KBM-7 (cell line): ENCODE measurements around the gene ARHGEF38.

Source experiments
- DNase-seq: peaks from one replicate; pipeline ENCODE4 v3.0.0-alpha.2; 2015
- in situ Hi-C: fragments of 300-500 bp; cut with MboI; formaldehyde crosslinking; loops from 2 replicates; pipeline ENCODE4 v1.14.3; 2020; ENCODE audit warnings: low sequenced_read_pairs, low pct_unique_long_range_greater_than_20kb, mixed read lengths

Gene ARHGEF38

GRCh38 chr4:105555409-105555808 is 3.0 kb downstream of the ARHGEF38 start:
- in situ Hi-C loops = no loop called here

DNA sequence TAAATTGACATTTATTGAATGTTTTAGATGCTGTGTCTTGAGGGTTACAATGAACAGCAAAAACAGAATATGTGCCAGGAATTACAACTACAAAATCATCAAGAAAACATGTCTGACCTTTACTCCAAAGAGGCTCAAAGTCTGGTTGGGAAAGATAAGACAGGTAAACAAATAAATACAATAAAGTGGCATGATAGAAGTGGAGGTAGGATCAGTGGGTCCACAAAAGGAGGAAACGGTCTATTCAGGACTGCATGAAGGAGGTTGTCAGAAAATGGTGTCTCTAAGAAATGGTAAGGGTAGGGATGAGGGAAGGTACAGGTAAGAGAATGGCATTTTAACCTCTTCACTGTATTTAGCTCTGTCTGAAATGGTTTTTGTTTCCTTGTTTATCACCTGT is 3.8 kb downstream of the ARHGEF38 start:
- no peak for DNase-seq
- in situ Hi-C loops = no loop called here

More at GRCh38 chr4:105555409-105555808, 3.0 kb downstream of the ARHGEF38 start:
- DNase-seq = no peak

GRCh38 chr4:105558277-105558676 is 5.9 kb downstream of the ARHGEF38 start:
- peak; percentile 16 for DNase-seq
- in situ Hi-C loops = no loop called here

DNA sequence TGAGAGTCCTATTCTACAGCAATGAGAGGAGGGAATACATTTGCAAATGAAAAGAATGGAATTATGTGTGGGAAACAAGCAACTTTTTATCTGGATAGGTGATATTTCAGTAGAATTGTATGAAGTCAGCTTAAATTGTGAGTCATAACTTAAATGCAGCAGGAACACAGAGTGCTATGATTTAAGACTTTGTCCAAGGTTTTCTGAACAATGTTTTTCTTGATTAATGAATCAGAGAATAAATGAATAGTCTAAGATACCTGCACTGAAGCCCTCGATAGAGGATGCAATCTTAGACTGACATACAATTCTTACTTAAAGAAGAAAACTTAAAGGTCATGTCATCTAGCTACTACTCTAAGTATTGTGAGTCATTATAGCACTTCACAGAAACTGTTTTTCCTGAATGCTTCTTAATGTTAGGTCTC is 8.0 kb downstream of the ARHGEF38 start:
- no peak for DNase-seq
- in situ Hi-C loops = no loop called here

GRCh38 chr4:105563352-105563751 is 10.9 kb downstream of the ARHGEF38 start:
- DNase-seq = no peak
- in situ Hi-C loops = no loop called here

- in situ Hi-C loops = no loop called here
Measured at GRCh38 chr4:105568584-105568983, 16.2 kb downstream of the ARHGEF38 start.

GRCh38 chr4:105569057-105569865 is 16.8 kb downstream of the ARHGEF38 start:
- DNase-seq = no peak

More at GRCh38 chr4:105568584-105568983, 16.2 kb downstream of the ARHGEF38 start:
- no peak for DNase-seq

DNA sequence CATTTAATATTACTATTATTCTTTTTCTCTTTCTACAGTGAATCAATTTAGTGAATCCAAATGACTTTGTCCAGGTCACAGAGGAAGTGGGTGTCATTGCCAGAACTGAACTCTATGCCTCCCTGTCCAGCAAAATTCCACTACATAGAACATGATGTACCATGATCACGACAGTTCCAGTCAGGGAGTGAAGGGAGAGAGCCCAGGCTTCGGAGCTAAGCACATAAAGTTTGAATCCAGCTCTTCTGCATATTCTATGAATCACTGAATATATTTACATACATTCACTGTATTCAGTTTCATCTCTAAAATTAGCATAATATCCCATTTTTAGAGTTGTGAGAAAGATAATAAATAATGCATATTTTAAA is 17.4 kb downstream of the ARHGEF38 start:
- in situ Hi-C loops = no loop called here
- no peak for DNase-seq

More at GRCh38 chr4:105569057-105569865, 16.8 kb downstream of the ARHGEF38 start:
- in situ Hi-C loops = no loop called here

- DNase-seq = no peak
- in situ Hi-C loops = no loop called here
Measured at GRCh38 chr4:105572296-105572695, 19.9 kb downstream of the ARHGEF38 start.

GRCh38 chr4:105586638-105587328 is 34.4 kb downstream of the ARHGEF38 start:
- in situ Hi-C loops = no loop called here
- no peak for DNase-seq

DNA sequence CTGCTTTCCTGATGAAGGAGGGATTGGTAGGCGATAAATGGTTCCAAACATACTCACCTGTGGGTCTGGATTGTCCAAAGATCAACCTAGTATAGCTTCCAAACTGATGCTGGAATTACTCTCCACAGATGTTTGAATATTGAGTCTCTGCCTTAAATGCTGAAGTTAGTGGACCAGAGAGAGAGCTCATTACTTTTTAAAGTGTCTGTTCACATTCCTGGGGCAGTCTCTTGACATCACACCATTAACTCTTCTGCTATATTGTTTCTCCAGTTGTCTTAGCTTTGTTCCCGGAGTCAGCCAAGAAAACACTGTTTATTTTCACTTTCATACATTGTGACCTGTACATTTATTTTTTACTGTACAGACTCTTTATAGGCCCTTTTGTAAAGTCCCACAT is 35.4 kb downstream of the ARHGEF38 start:
- DNase-seq = no peak
- in situ Hi-C loops = no loop called here

- in situ Hi-C loops = no loop called here
- DNase-seq = no peak
Measured at GRCh38 chr4:105588252-105588651, 35.8 kb downstream of the ARHGEF38 start.

DNA sequence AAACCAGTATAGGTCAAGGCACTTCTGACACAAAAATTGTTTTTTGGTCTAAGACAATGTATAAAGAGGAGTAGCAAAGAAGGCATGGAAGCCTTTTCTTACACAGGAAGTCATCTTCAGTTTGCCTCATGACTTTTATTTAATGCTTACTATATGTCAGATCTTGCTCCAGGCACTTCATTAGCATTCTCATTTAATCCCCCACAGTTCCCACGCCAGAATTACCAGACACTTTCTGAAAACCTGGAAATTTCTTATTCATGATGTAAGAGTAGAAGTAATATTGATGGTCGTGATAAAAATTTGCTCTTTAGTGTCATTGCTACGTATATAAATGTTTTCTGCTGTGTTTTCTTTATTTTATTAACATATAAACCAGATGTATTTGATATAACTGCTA is 39.2 kb downstream of the ARHGEF38 start:
- in situ Hi-C loops = no loop called here

DNA sequence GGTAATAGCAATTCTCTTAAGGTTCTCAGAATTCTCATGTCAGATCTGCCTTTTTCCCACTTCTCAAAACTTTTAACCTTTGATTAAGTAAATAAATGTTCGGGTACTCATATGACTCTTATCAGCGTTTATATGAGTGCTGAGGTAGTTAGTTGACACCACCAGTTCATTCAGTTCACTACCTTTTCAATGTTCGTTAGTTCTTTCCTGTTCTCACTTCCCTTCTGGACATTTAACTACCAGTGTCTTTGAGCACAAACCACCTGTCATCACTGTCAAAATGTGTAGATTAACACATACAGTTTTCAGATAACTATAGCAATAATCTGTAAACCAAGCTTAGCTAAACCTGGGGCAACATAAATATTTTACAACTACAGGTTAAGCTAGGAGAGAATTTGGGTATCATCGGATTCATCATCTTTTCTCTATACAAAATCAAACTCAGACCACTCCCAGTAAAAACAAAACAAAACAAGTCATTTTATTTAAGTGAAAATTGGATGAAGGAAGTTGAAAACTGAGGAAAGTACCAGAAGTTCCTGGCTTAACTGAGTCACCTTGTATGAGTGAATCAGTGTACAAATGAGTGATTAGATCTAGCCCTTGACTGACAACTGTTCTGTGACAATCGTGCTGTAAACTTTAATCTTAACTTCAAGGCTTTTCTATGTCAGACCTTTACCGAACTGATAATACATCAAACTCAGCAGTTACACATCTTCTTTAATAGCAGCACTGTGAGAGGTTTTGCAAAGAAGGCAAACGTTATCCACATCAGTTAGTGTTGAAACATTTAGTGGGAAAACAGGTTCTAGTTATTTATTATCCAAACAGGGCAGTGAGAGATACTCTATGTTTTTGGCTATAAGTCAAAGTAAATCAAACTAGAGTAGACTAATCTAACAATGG is 41.9 kb downstream of the ARHGEF38 start:
- DNase-seq = no peak
- in situ Hi-C loops = no loop called here

More for the DNA sequence above, 39.2 kb downstream of the ARHGEF38 start:
- no peak for DNase-seq

DNA sequence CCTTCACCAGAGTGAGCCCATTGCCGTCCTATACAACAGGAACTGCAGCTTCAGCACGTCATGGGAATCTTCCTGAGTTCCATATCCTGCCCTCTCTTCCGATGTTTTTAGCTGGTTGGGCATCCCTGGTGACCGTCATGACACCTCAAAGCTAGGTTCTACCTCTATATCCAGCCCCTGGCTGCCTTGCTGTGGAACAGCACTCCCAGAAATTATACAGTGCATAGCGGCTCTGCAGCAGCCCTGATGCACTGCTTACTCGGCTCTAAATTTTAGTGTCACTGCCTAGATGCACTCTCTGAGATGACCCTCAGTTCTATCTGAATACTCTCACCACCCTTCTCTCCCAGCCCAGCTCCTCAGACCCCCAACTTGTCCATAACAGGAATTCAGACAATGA is 44.3 kb downstream of the ARHGEF38 start:
- in situ Hi-C loops = no loop called here
- no peak for DNase-seq

DNA sequence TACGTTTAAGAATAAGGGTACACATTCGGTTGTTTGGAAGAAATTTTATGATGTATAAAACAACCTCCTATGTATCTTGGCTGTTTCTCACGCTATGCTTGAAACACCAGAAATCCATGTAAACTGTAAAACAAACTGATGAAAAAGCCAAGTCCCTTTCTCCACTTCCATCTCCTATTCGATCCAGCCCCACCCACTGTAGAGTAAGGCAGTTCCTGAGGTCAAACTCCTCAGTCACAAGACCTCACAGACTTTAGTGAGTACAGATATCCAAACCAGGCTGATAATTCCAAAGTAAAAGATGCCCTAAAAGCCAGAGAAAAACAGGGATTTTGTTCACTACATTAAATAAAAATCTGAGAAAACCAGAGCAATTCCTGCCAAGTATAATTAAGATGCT is 45.6 kb downstream of the ARHGEF38 start:
- in situ Hi-C loops = no loop called here
- DNase-seq = no peak

DNA sequence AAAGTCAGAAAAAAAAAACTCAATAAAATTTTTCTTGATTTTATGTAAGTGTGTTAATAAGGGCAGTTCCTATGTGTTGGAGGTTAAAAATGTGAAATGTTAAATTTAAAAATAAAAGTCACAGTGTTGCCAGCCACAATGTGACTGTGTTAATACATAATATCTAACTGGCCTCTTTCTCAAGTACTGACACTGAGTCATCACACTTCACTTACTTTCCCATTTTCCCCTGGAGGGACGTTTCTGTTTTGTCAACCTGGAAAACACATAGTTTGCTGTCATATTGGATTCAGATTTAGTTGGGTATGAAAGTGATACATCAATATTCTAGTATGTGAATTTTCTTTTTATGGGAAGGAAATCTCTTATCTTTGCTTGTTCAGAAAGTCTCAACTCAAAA is 46.4 kb downstream of the ARHGEF38 start:
- in situ Hi-C loops = no loop called here
- no peak for DNase-seq

DNA sequence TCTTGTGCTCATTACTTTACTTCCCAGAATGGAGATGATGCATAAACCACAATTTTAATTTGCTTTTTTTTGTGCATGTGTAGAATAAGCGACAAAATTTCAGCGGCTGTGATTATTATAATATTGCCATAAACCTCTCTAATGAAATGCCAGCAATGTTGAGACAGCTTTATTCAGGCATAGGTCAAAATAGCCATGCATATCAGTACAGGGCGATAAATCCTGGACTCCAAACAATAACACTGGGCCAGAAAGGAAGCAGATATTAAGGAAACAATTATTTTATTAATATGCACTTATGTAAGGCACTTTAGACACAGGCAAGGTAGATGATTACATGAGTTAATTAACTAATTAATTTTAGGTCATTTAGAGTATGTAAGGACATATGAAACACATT is 47.1 kb downstream of the ARHGEF38 start:
- in situ Hi-C loops = no loop called here
- DNase-seq = no peak

DNA sequence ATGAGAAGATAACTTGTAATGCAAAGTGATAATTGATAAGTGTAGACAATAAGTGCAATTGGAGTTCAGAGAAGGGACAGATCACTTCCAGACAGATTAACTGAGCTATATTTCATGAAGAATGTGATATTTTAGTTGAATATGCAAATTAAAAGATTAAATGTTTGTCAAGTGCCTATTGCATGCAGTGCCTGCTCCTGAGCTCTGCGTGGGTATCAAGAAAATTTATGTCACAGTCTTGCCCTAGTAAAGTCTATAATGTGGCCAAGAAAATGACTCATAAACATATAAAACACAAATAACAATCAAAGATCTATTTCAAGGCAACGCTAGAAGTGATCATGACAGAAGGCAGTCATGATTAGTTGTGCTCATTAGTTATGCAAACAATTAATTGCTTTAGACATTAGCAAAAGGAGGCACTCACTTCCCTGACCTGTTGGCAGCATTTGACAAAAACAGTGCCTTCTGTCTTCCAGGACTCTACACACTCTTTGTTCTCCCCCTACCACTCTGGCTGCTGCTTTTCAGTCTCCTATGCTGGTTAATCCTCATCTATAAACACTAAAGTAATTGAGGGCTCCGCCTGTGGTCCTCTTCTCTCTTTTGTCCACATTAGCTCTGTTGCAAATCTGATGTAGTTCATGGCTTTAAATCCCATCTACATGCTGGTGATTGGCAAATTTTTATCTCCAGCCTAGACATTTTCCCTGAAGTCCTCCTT is 47.7 kb downstream of the ARHGEF38 start:
- in situ Hi-C loops = no loop called here

More for the DNA sequence above, 47.7 kb downstream of the ARHGEF38 start:
- no peak for DNase-seq
